ENCODE measurements around the gene CCNJ.

DNA sequence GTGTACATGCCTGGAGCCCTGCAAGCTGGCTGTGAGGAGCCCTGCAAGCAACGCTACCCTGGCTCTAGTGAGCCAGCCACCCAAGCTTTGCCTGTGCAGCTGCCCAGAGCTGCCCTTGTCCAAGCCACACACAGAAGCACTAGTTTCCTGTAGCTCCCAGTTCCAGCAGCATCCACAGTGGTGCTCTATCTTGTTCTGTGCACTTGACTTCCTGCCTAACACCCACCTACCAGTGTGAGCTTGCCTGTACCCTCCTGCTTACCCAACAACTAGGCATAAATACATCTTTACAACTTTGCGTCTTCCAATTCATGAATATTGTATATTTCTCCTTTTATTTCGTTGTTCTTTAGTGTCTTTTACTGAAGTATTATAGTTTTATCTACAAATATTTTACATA, 54.5 kb downstream of the CCNJ start:
- no peak for TF ChIP-seq POLR2AphosphoS5 (IDR thresholded peaks at IDR 0.05; ENCODE audit: low read depth, low read length)
- no peak for TF ChIP-seq TAF1 (IDR thresholded peaks at IDR 0.05; ENCODE audit: borderline replicate concordance, insufficient read depth, low read length)

All from PFSK-1 (cell line).